GM21360 (cell line): ENCODE results near the gene RGS12.

Experiments
- ATAC-seq: cut with Tn5 transposase; IDR thresholded peaks from one replicate; pipeline ENCODE4 v1.9.1; 2021; ENCODE audit warnings: mild to moderate bottlenecking, moderate library complexity; ENCODE audit not compliant: unreplicated experiment

The RGS12 gene

GRCh38 chr4:3324093-3324815 is 31.4 kb downstream of the RGS12 start:
- no peak for ATAC-seq

GRCh38 chr4:3328814-3329663 is 36.2 kb downstream of the RGS12 start:
- ATAC-seq, result no peak

GRCh38 chr4:3329887-3330286 is 37.1 kb downstream of the RGS12 start:
- no peak for ATAC-seq

GRCh38 chr4:3330707-3331106 is 37.9 kb downstream of the RGS12 start:
- no peak for ATAC-seq

GRCh38 chr4:3331511-3332394 is 38.9 kb downstream of the RGS12 start:
- no peak for ATAC-seq

GRCh38 chr4:3332498-3332897 is 39.7 kb downstream of the RGS12 start:
- no peak for ATAC-seq

- no peak for ATAC-seq
Measured at GRCh38 chr4:3334316-3334715, 41.5 kb downstream of the RGS12 start.

- ATAC-seq, result no peak
Measured at GRCh38 chr4:3335385-3335784, 42.6 kb downstream of the RGS12 start.

GRCh38 chr4:3335982-3336381 is 43.2 kb downstream of the RGS12 start:
- no peak for ATAC-seq

GRCh38 chr4:3336382-3337356 is 43.8 kb downstream of the RGS12 start:
- no peak for ATAC-seq

- no peak for ATAC-seq
Measured at GRCh38 chr4:3337357-3337732, 44.5 kb downstream of the RGS12 start.

- no peak for ATAC-seq
Measured at GRCh38 chr4:3337811-3338210, 45.0 kb downstream of the RGS12 start.

- ATAC-seq, result no peak
Measured at GRCh38 chr4:3338321-3338838, 45.6 kb downstream of the RGS12 start.

- no peak for ATAC-seq
Measured at GRCh38 chr4:3338976-3339531, 46.2 kb downstream of the RGS12 start.

- ATAC-seq, result no peak
Measured at GRCh38 chr4:3339577-3339976, 46.8 kb downstream of the RGS12 start.

- ATAC-seq, result no peak
Measured at GRCh38 chr4:3340038-3340699, 47.3 kb downstream of the RGS12 start.

- ATAC-seq, result no peak
Measured at GRCh38 chr4:3340700-3341083, 47.9 kb downstream of the RGS12 start.

GRCh38 chr4:3341760-3342159 is 48.9 kb downstream of the RGS12 start:
- ATAC-seq, result no peak

GRCh38 chr4:3342182-3342854 is 49.5 kb downstream of the RGS12 start:
- ATAC-seq, result no peak
